Muscle of back (tissue), 13 donors: ENCODE data around the gene ATP7B. TPM values are rescaled to one million over a fixed set of nuclear protein-coding genes. Genes with fewer than 3 reads are reported as not detected.
A peak's percentile ranks its signal among the peaks of the same experiment; 100 is the strongest.
"Not testable (repeated sequence)": the region's sequence is repeated elsewhere in the genome, so short reads cannot be mapped to it uniquely, and the experiment has no call there.

ENCODE experiments used
- DNase-seq, 3 donors: peaks; one replicate each; pipeline versions ENCODE4 v3.0.0 to v3.0.0-alpha.2; 2013
- long read RNA-seq, 9 donors: transcript quantifications; one replicate each; lab custom pipeline, GENCODE V29; 2026
- polyA plus RNA-seq, 10 donors: library from polyadenylated mRNA; unstranded; fragments of 120-200 nt; gene quantifications; one replicate each; pipeline ENCODE4 v1.2.1, GENCODE V29; 2013; ENCODE audit not compliant: insufficient read length in 10 of 10

ATP7B gene
- 1 to 10 TPM; 5.0 to 7.5 (median 6.5) TPM for polyA plus RNA-seq
- long read RNA-seq, donor 1: 0 reads
- long read RNA-seq, donor 2: 0 reads
- long read RNA-seq, donor 3: 0 reads
- long read RNA-seq, donor 4: 0 reads
- long read RNA-seq, donor 5: 0 reads
- long read RNA-seq, donor 6: 0 reads
- long read RNA-seq, donor 7: 0 reads
- long read RNA-seq, donor 8: 0 reads
- long read RNA-seq, donor 9: 0 reads

DNA sequence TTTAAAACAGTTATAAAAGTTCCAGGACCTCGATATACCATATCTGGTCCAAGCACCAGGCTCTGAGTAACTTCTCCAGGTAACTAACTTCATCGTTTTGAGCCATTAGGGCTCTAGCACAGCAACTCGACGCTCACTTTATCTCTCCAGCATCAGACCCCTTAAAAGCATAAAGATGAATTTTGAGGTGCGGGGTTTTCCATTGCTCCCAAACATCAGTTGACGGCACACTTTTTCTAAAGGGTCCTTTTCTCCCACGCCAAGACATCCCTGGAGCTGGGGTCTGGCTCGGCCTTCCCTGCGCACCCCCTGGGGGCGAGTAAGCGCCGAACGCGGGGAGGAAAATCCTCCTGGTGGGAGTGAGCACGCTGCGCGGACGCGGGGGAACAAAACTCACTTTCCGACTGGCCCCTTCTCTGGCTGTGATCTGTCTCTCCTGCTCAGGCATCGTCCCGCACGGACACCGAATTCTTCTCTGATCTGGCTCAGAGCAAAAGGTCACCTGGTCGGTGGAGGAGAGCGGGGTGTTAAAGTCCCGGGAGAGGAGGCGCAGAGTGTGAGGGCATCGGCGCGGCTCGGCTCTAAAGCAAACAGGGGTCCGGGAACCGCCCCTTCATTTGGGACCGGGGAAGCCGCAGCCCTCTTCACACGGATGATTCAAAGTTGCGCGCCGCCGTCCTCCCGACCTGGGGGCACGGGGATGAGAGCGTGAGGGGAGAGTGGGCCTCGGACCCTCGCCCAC, at the start of gene ATP7B:
Gene ATP7B (minus strand): TSS at position 561 of the 742 bp plus-strand sequence. CDS start 113 bp downstream, at position 448.
- no peak for DNase-seq

GRCh38 chr13:52053460-52053859, 42.2 kb upstream of the ATP7B start:
- DNase-seq: no peak

GRCh38 chr13:52051400-52051799, 40.1 kb upstream of the ATP7B start:
- no peak for DNase-seq

GRCh38 chr13:52048516-52048915, 37.3 kb upstream of the ATP7B start:
- no peak for DNase-seq

DNA sequence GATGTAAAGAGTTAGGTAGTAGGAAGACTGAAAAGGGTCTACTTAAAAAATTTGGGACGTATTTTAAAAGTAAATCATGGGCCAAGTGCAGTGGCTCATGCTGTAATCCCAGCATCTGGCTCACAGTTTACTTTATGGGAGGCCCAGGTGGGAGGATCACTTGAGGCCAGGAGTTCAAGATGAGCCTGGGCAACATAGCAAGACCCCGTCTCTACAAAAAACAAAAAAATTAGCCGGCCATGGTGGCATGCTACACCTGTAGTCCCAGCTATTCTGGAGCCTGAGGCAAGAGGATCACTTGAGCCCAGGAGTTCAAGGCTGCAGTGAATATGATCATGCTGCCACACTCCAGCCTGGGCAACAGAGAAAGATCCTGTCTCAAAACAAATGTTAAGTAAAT, 36.2 kb upstream of the ATP7B start:
- no peak for DNase-seq

GRCh38 chr13:52043675-52044074, 32.4 kb upstream of the ATP7B start:
- no peak for DNase-seq

DNA sequence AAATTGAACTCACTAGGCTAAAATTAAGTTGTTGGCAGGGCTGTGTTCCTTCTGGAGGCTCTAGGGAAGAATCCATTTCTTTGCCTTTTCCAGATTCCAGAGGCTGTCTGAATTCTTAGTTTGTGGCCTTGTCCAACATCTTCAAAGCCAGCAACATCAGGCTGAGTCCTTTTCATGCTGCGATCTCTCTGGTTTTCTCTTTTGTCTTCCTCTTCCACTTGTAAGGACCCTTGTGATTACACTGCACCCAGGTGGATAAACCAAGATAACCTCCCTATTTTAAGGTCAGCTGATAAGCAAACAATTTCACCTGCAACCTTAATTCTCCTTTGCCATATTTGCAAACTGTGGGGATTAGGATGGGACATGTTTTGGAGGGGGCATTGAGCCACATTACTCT, 24.8 kb upstream of the ATP7B start:
- no peak for DNase-seq

DNA sequence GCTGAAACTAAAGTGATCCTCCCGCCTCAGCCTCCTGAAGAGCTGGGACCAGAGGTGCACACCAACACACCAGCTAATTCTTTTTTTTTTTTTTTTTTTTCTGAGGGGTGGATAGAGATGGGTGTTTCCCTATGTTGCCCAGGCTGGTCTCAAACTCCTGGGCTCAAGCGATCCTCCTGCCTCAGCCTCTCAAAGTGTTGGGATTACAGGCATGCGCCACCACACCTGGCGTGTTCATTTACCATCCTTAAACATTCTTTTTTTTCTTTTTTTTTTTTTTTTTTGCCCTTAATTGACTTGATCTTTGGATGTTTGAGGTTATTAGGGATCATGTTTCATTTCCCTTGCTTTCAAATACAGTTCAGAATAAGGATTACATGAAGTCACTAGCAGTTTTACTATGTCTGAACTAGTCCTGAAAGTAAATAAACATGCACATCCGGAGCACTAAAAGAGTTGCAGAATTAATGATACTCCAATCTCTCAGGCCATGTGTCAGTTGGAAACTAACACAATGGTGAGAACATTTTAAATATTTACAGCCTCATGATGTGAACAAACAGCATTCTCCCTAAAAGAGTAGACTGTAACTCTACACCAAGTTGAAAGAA, 23.5 kb upstream of the ATP7B start:
- DNase-seq: no peak

DNA sequence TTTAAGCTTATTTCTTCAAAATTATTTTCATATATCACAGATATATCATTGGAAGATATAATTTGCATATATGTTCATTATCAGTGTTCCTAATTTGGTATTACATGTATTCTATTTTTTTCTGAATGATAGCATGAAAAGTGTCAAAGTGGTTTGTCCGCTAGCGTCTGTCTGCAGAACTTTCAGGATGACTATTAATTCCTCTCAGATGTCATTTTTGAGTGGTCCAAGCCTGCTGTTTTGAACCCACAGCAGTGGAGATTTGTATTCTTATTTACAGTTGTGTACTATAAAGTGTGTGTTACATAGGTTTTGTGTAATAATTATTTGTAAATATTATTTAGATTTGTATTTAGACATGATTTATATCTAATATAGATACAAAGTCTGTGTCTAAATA, 21.8 kb upstream of the ATP7B start:
- DNase-seq: no peak

- DNase-seq: not testable (repeated sequence)
Observed at GRCh38 chr13:52030401-52030800, 19.2 kb upstream of the ATP7B start.

GRCh38 chr13:52029569-52029968, 18.3 kb upstream of the ATP7B start:
- DNase-seq: no peak

DNA sequence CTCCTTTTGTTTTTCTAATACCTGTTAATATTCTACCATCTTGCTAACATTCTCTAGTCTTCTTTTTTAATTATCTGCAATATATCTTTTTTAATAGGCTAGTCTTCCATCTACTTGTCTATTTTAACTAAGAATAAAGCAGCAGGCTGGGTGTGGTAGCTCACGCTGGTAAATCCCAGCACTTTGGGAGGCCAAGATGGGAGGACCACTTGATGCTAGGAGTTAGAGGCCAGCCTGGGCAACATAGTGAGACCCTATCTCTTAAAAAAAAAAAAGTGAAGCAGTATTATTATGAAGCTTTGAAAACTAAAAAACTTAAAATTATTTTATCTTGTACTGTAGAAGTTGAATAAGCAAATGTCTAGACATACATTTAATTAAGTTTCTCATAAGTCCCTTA, 16.6 kb upstream of the ATP7B start:
- DNase-seq: no peak

DNA sequence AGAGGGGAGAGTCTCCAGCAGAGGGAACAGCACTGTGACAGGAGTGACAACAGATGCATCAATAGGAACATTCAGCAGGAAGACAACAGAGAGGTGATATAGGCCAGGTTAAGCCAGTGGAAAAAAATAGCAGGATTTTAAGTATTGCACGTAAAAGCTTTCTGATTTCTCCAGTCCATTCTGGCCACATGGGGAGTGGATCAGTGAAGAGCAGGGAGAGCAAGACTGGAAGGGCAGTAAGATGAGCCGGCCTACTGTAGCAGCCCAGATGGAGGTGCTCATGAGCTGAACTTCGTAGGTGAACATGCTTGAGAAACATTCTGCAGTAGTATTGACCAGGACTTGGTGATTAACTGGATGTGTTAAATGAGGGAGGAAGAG, 15.0 kb upstream of the ATP7B start:
- DNase-seq: no peak

DNA sequence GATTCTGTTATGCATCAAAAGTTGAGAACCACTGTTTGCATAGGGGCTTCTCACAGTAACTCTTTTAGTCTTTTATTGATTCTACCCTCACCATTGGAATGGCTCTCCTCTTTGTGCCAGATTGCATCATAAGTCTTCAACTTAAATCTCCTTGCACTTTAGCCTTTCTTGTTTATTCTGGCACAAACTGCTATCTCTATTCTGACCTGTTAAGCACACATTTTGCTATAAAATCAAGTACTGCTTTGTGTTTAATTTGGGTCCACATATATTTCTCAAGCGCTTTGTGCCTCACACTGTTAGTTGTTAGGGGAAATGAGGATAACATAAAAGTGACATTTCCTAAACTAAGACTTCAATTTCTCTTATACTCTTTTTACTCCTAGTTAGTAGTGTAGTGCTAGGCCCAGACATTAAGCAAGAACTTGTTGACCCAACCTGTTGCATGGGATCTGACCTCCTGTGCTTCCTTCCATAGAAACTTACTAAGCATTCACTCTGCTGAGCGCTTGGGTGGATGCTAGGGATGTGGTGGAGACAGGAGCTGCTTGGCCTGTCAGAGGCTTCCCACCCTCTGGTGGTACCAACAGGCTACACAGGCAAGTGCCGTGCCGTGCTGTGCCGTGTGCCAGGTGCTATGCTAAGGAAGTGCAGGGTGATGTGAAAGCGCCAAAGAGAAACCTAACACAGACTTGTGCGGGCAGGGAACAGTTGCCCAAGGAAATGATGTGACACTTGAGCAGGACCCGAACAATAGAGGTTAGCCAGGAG, 14.4 kb upstream of the ATP7B start:
- no peak for DNase-seq

GRCh38 chr13:52024481-52024880, 13.2 kb upstream of the ATP7B start, which contains the start of gene UTP14C:
UTP14C (plus strand) TSS chr13:52024691; CDS start chr13:52028805, 4,114 bp downstream.
- DNase-seq: no peak

DNA sequence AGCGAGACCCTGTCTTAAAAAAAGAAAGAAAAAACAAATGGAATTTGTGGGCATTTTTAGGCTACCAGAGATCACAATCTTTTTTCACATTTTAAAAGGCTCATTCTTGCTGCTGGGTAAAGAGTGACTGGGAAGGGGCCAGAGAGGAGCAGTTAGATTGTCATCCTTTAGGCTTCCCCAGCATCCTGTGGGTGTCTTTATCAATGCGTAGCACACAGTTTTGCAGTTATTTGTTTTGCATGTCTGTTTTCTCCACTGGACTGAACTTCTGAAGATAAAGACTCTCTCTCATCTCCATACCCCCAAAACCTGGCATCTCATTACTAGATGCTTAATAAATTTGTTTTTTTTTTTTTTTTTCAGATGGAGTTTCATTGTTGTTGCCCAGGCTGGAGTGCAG, 11.1 kb upstream of the ATP7B start:
- no peak for DNase-seq

GRCh38 chr13:52020191-52020590, 8.9 kb upstream of the ATP7B start:
- DNase-seq: no peak

DNA sequence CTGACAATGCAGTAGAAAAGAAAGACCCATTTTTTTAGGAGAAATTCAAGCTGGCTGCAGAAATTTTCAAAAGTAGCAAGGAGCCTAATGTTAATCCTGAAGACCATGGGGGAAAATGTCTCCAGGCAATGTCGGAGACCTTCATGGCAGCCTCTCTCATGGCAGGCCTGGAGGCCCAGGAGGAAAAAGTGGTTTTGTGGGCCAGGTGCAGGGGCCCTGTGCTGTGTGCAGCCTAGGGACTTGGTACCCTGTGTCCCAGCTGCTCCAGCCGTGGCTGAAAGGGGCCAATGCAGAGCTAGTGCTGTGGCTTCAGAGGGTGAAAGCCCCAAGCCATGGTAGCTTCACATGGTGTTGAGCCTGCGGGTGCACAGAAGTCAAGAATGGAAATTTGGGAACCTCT, 5.0 kb upstream of the ATP7B start:
- no peak for DNase-seq

GRCh38 chr13:52012512-52012836, 1.2 kb upstream of the ATP7B start:
- no peak for DNase-seq

DNA sequence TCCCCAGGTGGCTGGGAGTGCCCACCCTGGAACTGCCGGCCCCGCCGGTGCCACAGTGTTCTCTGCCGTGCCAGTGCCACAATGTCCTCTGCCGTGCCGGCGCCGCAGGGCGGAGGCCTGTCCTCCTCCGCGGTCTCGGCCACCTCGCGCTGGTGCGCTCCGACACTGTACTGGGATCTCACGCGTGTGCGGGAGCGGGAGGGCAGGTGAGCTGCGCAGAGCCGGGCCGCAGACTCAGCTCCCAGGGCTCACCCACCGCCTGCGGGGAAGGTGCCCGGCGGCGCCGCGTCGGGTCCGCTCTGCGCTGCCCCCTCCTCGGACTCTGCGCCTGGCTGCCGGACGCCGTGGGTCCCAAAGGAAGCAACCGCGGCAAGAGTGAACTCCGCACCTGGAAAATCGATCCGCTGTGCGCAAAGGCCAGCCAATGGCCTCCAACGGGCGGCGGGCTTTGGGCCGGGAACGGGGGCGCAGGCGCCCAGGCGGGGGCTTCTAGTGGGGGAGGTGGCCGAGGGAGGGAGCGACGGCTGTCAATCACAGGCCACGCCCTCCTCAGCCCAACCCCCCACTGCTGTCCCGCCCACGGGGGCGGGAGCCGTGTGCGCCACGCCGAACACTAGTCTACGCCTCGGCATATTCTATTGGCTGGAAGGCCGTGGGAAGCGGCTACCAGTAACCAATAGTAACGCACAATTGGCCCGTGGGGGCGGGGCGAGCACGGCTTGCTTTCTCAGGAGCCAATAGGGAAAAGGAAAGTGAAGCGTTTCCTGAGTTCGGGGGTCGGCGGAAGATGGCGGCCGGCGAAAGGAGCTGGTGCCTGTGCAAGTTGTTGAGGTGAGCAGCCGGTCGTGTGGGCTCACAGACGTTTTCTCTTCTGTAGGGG, 622 bp upstream of the ATP7B start, which contains the start of gene ALG11:
Gene ALG11 (plus strand): TSS at position 767 of the 880 bp plus-strand sequence. CDS start 21 bp downstream, at position 788.
- peak; percentile 98 to 99 (median 99) for DNase-seq

GRCh38 chr13:52009946-52010345, 1.3 kb downstream of the ATP7B start:
- DNase-seq: no peak
